ENCODE measurements around the gene TSPAN31.

TSPAN31 gene

GRCh38 chr12:57729321-57729844 is 15.5 kb upstream of the TSPAN31 start:
- H3K4me1 Mint-ChIP-seq, result peaks cover 11% of the 10 kb centered on the region
- DNase-seq, result no peak
- H3K4me3 Mint-ChIP-seq, result no peak overlapping the region
- no peak for TF ChIP-seq CTCF (IDR thresholded peaks at IDR 0.05)
- H3K36me3 Mint-ChIP-seq (ENCODE audit: low read depth), result no peaks in the 10 kb centered on the region
- peaks cover 3% of the 10 kb centered on the region for H3K9me3 Mint-ChIP-seq
- H3K27me3 Mint-ChIP-seq (ENCODE audit: low read depth, poor library complexity), result peaks cover 100% of the 10 kb centered on the region
- no peak overlapping the region for H3K27ac Mint-ChIP-seq

GRCh38 chr12:57730336-57731067 is 14.3 kb upstream of the TSPAN31 start:
- no peak for DNase-seq
- Mint-ChIP-seq H3K36me3 (ENCODE audit: low read depth) (no peaks in the 10 kb centered on the region), H3K9me3 (peaks cover 3% of the 10 kb centered on the region), H3K27ac (no peak overlapping the region), H3K27me3 (ENCODE audit: low read depth, poor library complexity) (peaks cover 100% of the 10 kb centered on the region), H3K4me1 (peaks cover 17% of the 10 kb centered on the region), H3K4me3 (no peak overlapping the region)
- no peak for TF ChIP-seq CTCF (IDR thresholded peaks at IDR 0.05)

- Mint-ChIP-seq H3K36me3 (ENCODE audit: low read depth) (no peaks in the 10 kb centered on the region), H3K4me1 (peaks cover 17% of the 10 kb centered on the region), H3K9me3 (peaks cover 7% of the 10 kb centered on the region), H3K27ac (no peak overlapping the region), H3K27me3 (ENCODE audit: low read depth, poor library complexity) (peaks cover 100% of the 10 kb centered on the region), H3K4me3 (no peak overlapping the region)
- DNase-seq, result no peak
- no peak for TF ChIP-seq CTCF (IDR thresholded peaks at IDR 0.05)
Observed at GRCh38 chr12:57731411-57732080, 13.3 kb upstream of the TSPAN31 start.

- DNase-seq, result no peak
- no peaks in the 10 kb centered on the region for H3K36me3 Mint-ChIP-seq (ENCODE audit: low read depth)
- no peak overlapping the region for H3K4me3 Mint-ChIP-seq
- TF ChIP-seq CTCF (IDR thresholded peaks at IDR 0.05), result no peak
- H3K27ac Mint-ChIP-seq, result no peak overlapping the region
- H3K27me3 Mint-ChIP-seq (ENCODE audit: low read depth, poor library complexity), result peaks cover 100% of the 10 kb centered on the region
- peaks cover 11% of the 10 kb centered on the region for H3K9me3 Mint-ChIP-seq
- H3K4me1 Mint-ChIP-seq, result peaks cover 22% of the 10 kb centered on the region
Observed at GRCh38 chr12:57732270-57732669, 12.6 kb upstream of the TSPAN31 start.

GRCh38 chr12:57732726-57733593 is 11.9 kb upstream of the TSPAN31 start:
- Mint-ChIP-seq H3K4me3 (no peak overlapping the region), H3K9me3 (peaks cover 8% of the 10 kb centered on the region), H3K4me1 (peaks cover 17% of the 10 kb centered on the region), H3K27me3 (ENCODE audit: low read depth, poor library complexity) (peaks cover 100% of the 10 kb centered on the region), H3K36me3 (ENCODE audit: low read depth) (no peaks in the 10 kb centered on the region), H3K27ac (no peak overlapping the region)
- DNase-seq, result no peak
- no peak for TF ChIP-seq CTCF (IDR thresholded peaks at IDR 0.05)
